Measurements from ENCODE around the gene CLDN4.
"Not testable (repeated sequence)": the region's sequence is repeated elsewhere in the genome, so short reads cannot be mapped to it uniquely, and the experiment has no call there.

GRCh38 chr7:73837167-73837566, 6.4 kb downstream of the CLDN4 start:
- not testable (repeated sequence) for TF ChIP-seq CTCF, POLR2A (IDR thresholded peaks at IDR 0.05)

Measured in adrenal gland (tissue), 5 donors.